HepG2 (cell line): Measurements from ENCODE around the gene KLRC2.
"Not testable (repeated sequence)": the region's sequence is repeated elsewhere in the genome, so short reads cannot be mapped to it uniquely, and the experiment has no call there.

ENCODE experiments used
- CBX1 ChIP-seq: IDR thresholded peaks from one replicate; pipeline ENCODE4 v1.6.1; 2016; ENCODE audit warnings: antibody characterized with exemption, low read depth
- NBN ChIP-seq: fragments of 450-650 bp; conservative IDR thresholded peaks from 2 replicates; pipeline ENCODE4 v1.6.1; 2017
- POLR2A ChIP-seq, 2 experiments: IDR thresholded peaks; 2 replicates each; pipeline ENCODE4 v1.6.1; 2011; ENCODE audit warnings: low read depth in 2 of 2, low read length in 2 of 2, mild to moderate bottlenecking in 1 of 2, moderate library complexity in 1 of 2; ENCODE audit not compliant: insufficient read depth in 1 of 2
- SMC3 ChIP-seq: IDR thresholded peaks from 2 replicates; pipeline ENCODE4 v1.6.1; 2011; ENCODE audit warnings: low read length, improper control_type of control experiment
- TF ChIP-seq, protein P1 (sequence below): sonication (generic); formaldehyde crosslinking; IDR thresholded peaks from 2 replicates; pipeline ENCODE4 v1.5.0; 2020; ENCODE audit warnings: mild to moderate bottlenecking, missing genetic modification reagents, moderate library complexity

DNA sequence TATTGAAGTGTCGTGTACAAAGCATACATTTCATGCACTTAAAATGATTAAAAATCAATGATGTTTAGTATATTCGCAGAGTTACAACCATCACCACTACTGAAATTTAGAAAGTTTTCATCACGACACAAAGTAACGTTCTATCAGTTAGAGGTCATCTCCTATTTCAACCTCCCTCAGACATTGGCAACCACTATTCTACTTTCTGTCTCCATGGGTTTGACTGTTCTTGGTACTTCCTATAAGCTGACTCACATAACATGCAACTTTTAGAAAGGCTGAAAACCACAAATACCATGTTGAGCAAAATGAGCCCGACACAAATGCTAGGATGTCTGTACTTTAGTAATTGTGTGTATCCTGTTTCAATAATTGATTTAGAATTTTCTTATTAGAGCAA lies 10.2 kb upstream of the KLRC2 start:
- not testable (repeated sequence) for TF ChIP-seq NBN; POLR2A (IDR thresholded peaks at IDR 0.05; ENCODE audit: insufficient read depth in 1 of 2, low read depth in 2 of 2, low read length in 2 of 2); CBX1; SMC3
- TF ChIP-seq, protein P1, sequence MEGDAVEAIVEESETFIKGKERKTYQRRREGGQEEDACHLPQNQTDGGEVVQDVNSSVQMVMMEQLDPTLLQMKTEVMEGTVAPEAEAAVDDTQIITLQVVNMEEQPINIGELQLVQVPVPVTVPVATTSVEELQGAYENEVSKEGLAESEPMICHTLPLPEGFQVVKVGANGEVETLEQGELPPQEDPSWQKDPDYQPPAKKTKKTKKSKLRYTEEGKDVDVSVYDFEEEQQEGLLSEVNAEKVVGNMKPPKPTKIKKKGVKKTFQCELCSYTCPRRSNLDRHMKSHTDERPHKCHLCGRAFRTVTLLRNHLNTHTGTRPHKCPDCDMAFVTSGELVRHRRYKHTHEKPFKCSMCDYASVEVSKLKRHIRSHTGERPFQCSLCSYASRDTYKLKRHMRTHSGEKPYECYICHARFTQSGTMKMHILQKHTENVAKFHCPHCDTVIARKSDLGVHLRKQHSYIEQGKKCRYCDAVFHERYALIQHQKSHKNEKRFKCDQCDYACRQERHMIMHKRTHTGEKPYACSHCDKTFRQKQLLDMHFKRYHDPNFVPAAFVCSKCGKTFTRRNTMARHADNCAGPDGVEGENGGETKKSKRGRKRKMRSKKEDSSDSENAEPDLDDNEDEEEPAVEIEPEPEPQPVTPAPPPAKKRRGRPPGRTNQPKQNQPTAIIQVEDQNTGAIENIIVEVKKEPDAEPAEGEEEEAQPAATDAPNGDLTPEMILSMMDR (CRISPR knock-in tag) = not testable (repeated sequence)
